ENCODE measurements around the gene HDAC4.

GRCh38 chr2:239203443-239204135 lies 197.2 kb downstream of the HDAC4 start:
- no peak for TF ChIP-seq POLR2A (IDR thresholded peaks at IDR 0.05)
- TF ChIP-seq, protein P1, sequence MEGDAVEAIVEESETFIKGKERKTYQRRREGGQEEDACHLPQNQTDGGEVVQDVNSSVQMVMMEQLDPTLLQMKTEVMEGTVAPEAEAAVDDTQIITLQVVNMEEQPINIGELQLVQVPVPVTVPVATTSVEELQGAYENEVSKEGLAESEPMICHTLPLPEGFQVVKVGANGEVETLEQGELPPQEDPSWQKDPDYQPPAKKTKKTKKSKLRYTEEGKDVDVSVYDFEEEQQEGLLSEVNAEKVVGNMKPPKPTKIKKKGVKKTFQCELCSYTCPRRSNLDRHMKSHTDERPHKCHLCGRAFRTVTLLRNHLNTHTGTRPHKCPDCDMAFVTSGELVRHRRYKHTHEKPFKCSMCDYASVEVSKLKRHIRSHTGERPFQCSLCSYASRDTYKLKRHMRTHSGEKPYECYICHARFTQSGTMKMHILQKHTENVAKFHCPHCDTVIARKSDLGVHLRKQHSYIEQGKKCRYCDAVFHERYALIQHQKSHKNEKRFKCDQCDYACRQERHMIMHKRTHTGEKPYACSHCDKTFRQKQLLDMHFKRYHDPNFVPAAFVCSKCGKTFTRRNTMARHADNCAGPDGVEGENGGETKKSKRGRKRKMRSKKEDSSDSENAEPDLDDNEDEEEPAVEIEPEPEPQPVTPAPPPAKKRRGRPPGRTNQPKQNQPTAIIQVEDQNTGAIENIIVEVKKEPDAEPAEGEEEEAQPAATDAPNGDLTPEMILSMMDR (IDR thresholded peaks at IDR 0.05) = no peak

All from tibial nerve (tissue), 3 donors.